ENCODE data around the gene SLC9C1.

SLC9C1 gene

GRCh38 chr3:112307557-112307956 is 13.5 kb upstream of the SLC9C1 start:
- H3K4me2 ChIP-seq (ENCODE audit: low read length), result no peak overlapping the region
- H3F3A ChIP-seq (ENCODE audit: insufficient read depth, low read length), result no peaks in the 10 kb centered on the region
- H3K4me3 ChIP-seq (ENCODE audit: low read depth, low read length, poor library complexity, severe bottlenecking), result no peak overlapping the region
- H3K9me2 ChIP-seq (ENCODE audit: low read depth, low read length), result no peaks in the 10 kb centered on the region
- H3K27me3 ChIP-seq (ENCODE audit: insufficient read depth, low read length), result no peaks in the 10 kb centered on the region
- no peak overlapping the region for H2AFZ ChIP-seq (ENCODE audit: low read length)
- no peaks in the 10 kb centered on the region for H3K9me3 ChIP-seq (ENCODE audit: low read length)
- H3K27ac ChIP-seq (ENCODE audit: low read depth, low read length, poor library complexity, severe bottlenecking), result no peak overlapping the region
- no peak overlapping the region for H3K9ac ChIP-seq (ENCODE audit: low read length)
- peaks cover 25% of the 10 kb centered on the region for H3K4me1 ChIP-seq (ENCODE audit: insufficient read depth, low read length, severe bottlenecking)
- TF ChIP-seq CTCF (IDR thresholded peaks at IDR 0.05; ENCODE audit: low read length) (no peak), EZH2 (IDR thresholded peaks at IDR 0.05; ENCODE audit: borderline replicate concordance, low read length) (no peak)
- no peaks in the 10 kb centered on the region for H3K79me2 ChIP-seq (ENCODE audit: insufficient read depth, low read length)
- H3K36me3 ChIP-seq (ENCODE audit: insufficient read depth, low read length), result no peaks in the 10 kb centered on the region
- H4K20me1 ChIP-seq (ENCODE audit: insufficient read depth, low read length), result no peaks in the 10 kb centered on the region

- Histone ChIP-seq H3K4me2 (ENCODE audit: low read length) (no peak overlapping the region), H2AFZ (ENCODE audit: low read length) (no peak overlapping the region), H3K79me2 (ENCODE audit: insufficient read depth, low read length) (no peaks in the 10 kb centered on the region), H3K27me3 (ENCODE audit: insufficient read depth, low read length) (no peaks in the 10 kb centered on the region), H3K36me3 (ENCODE audit: insufficient read depth, low read length) (no peaks in the 10 kb centered on the region), H4K20me1 (ENCODE audit: insufficient read depth, low read length) (no peaks in the 10 kb centered on the region), H3F3A (ENCODE audit: insufficient read depth, low read length) (no peaks in the 10 kb centered on the region), H3K9ac (ENCODE audit: low read length) (no peak overlapping the region), H3K9me3 (ENCODE audit: low read length) (no peaks in the 10 kb centered on the region), H3K9me2 (ENCODE audit: low read depth, low read length) (no peaks in the 10 kb centered on the region), H3K4me3 (ENCODE audit: low read depth, low read length, poor library complexity, severe bottlenecking) (no peak overlapping the region), H3K27ac (ENCODE audit: low read depth, low read length, poor library complexity, severe bottlenecking) (no peak overlapping the region), H3K4me1 (ENCODE audit: insufficient read depth, low read length, severe bottlenecking) (peaks cover 28% of the 10 kb centered on the region)
- TF ChIP-seq EZH2 (IDR thresholded peaks at IDR 0.05; ENCODE audit: borderline replicate concordance, low read length), result no peak
- TF ChIP-seq CTCF (IDR thresholded peaks at IDR 0.05; ENCODE audit: low read length), result no peak
Observed at GRCh38 chr3:112306825-112307224, 12.8 kb upstream of the SLC9C1 start.

GRCh38 chr3:112304611-112305010 is 10.6 kb upstream of the SLC9C1 start:
- no peaks in the 10 kb centered on the region for H3F3A ChIP-seq (ENCODE audit: insufficient read depth, low read length)

More at GRCh38 chr3:112304611-112305010, 10.6 kb upstream of the SLC9C1 start:
- Histone ChIP-seq H3K27me3 (ENCODE audit: insufficient read depth, low read length) (no peaks in the 10 kb centered on the region), H3K9me3 (ENCODE audit: low read length) (no peaks in the 10 kb centered on the region), H2AFZ (ENCODE audit: low read length) (peak overlapping the region; percentile 91), H3K79me2 (ENCODE audit: insufficient read depth, low read length) (no peaks in the 10 kb centered on the region), H3K4me3 (ENCODE audit: low read depth, low read length, poor library complexity, severe bottlenecking) (peak overlapping the region; percentile 51), H3K9ac (ENCODE audit: low read length) (peak overlapping the region; percentile 62; the same call in 1 of the 2 replicates), H3K4me1 (ENCODE audit: insufficient read depth, low read length, severe bottlenecking) (peaks cover 33% of the 10 kb centered on the region), H3K36me3 (ENCODE audit: insufficient read depth, low read length) (no peaks in the 10 kb centered on the region), H3K27ac (ENCODE audit: low read depth, low read length, poor library complexity, severe bottlenecking) (peak overlapping the region; percentile 66), H3K4me2 (ENCODE audit: low read length) (peak overlapping the region; percentile 65), H3K9me2 (ENCODE audit: low read depth, low read length) (no peaks in the 10 kb centered on the region), H4K20me1 (ENCODE audit: insufficient read depth, low read length) (no peaks in the 10 kb centered on the region)
- TF ChIP-seq EZH2 (IDR thresholded peaks at IDR 0.05; ENCODE audit: borderline replicate concordance, low read length) (no peak), CTCF (IDR thresholded peaks at IDR 0.05; ENCODE audit: low read length) (peak; percentile 35; the same call in 1 of the 2 replicates)

All from OCI-LY1 (cell line).